GM23338 (cell line): ENCODE data around the gene CCIN. TPM values are rescaled to one million over a fixed set of nuclear protein-coding genes. Genes with fewer than 3 reads are reported as not detected.
A peak's percentile ranks its signal among the peaks of the same experiment; 100 is the strongest.

Experiments used
- ATAC-seq: fragments of 200-7000 bp; cut with Tn5 transposase; 3 replicates; pipeline ENCODE4 v1.9.1; 2020
- DNase-seq: peaks from one replicate; pipeline ENCODE4 v3.0.0-alpha.2; 2015; ENCODE audit warnings: low spot score
- H2AFZ ChIP-seq: fragments of 200-600 bp; sonication (generic); 2 replicates; pipeline ENCODE4 v1.8.0; 2016; ENCODE audit warnings: antibody characterized with exemption, mild to moderate bottlenecking, moderate library complexity
- H3F3A ChIP-seq: fragments of 200-600 bp; sonication (generic); replicated peaks from 2 replicates; pipeline ENCODE4 v1.8.0; 2017; ENCODE audit warnings: antibody characterized with exemption, mixed run types, low read depth
- H3K27ac ChIP-seq: fragments of 200-600 bp; sonication (generic); 2 replicates; pipeline ENCODE4 v1.6.1; 2016; ENCODE audit warnings: low read depth
- H3K27me3 ChIP-seq: fragments of 200-600 bp; sonication (generic); 2 replicates; pipeline ENCODE4 v1.8.0; 2016; ENCODE audit warnings: mild to moderate bottlenecking, mixed run types, moderate library complexity; ENCODE audit not compliant: insufficient read depth
- H3K36me3 ChIP-seq: fragments of 200-600 bp; sonication (generic); 2 replicates; pipeline ENCODE4 v1.8.0; 2016; ENCODE audit warnings: mild to moderate bottlenecking; ENCODE audit not compliant: insufficient read depth
- H3K4me1 ChIP-seq: fragments of 200-600 bp; sonication (generic); 2 replicates; pipeline ENCODE4 v1.8.0; 2016; ENCODE audit warnings: mild to moderate bottlenecking, moderate library complexity; ENCODE audit not compliant: insufficient read depth
- H3K4me2 ChIP-seq: fragments of 200-600 bp; sonication (generic); 2 replicates; pipeline ENCODE4 v1.7.1; 2017; ENCODE audit warnings: mixed run types
- H3K4me3 ChIP-seq: fragments of 200-600 bp; sonication (generic); 2 replicates; pipeline ENCODE4 v1.6.1; 2016; ENCODE audit warnings: mixed run types
- H3K79me2 ChIP-seq: fragments of 200-600 bp; sonication (generic); replicated peaks from 2 replicates; pipeline ENCODE4 v1.8.0; 2017; ENCODE audit warnings: mild to moderate bottlenecking; ENCODE audit not compliant: insufficient read depth
- H3K9me2 ChIP-seq: fragments of 200-600 bp; sonication (generic); 2 replicates; pipeline ENCODE4 v1.8.0; 2017; ENCODE audit not compliant: insufficient read depth
- H4K20me1 ChIP-seq: fragments of 200-600 bp; sonication (generic); replicated peaks from 2 replicates; pipeline ENCODE4 v1.8.0; 2017; ENCODE audit warnings: mild to moderate bottlenecking; ENCODE audit not compliant: insufficient read depth
- H3K27ac Mint-ChIP-seq: 2 replicates; pipeline ENCODE4 v1.8.0; 2020; ENCODE audit warnings: inconsistent platforms, mild to moderate bottlenecking, moderate library complexity, mixed read lengths
- H3K27me3 Mint-ChIP-seq: 3 replicates; pipeline ENCODE4 v1.8.0; 2022; ENCODE audit warnings: low read depth, mild to moderate bottlenecking, moderate library complexity, mixed read lengths, inconsistent platforms; ENCODE audit not compliant: insufficient read depth, poor library complexity
- H3K36me3 Mint-ChIP-seq: 3 replicates; pipeline ENCODE4 v1.8.0; 2021; ENCODE audit warnings: low read depth, mild to moderate bottlenecking, inconsistent platforms, moderate library complexity, mixed read lengths
- H3K4me1 Mint-ChIP-seq: 3 replicates; pipeline ENCODE4 v1.8.0; 2020; ENCODE audit warnings: mild to moderate bottlenecking, inconsistent platforms, mixed read lengths
- H3K4me3 Mint-ChIP-seq: 3 replicates; pipeline ENCODE4 v1.8.0; 2021; ENCODE audit warnings: moderate library complexity, mild to moderate bottlenecking, inconsistent platforms, mixed read lengths
- H3K9me3 Mint-ChIP-seq: 3 replicates; pipeline ENCODE4 v1.8.0; 2020; ENCODE audit warnings: moderate library complexity, mild to moderate bottlenecking, inconsistent platforms, mixed read lengths
- CREB1 ChIP-seq: fragments of 250-450 bp; sonication (Bioruptor Pico); IDR thresholded peaks from 2 replicates; pipeline ENCODE4 v1.5.0; 2020; ENCODE audit warnings: low read depth, mild to moderate bottlenecking, moderate library complexity
- EZH2 ChIP-seq: fragments of 200-600 bp; sonication (generic); IDR thresholded peaks from one replicate; pipeline ENCODE4 v1.8.0; 2017; ENCODE audit warnings: antibody characterized with exemption, mild to moderate bottlenecking, low read depth; ENCODE audit not compliant: unreplicated experiment
- EZH2phosphoT487 ChIP-seq: fragments of 200-600 bp; sonication (generic); IDR thresholded peaks from one replicate; pipeline ENCODE4 v1.8.1; 2018; ENCODE audit warnings: antibody characterized with exemption; ENCODE audit not compliant: unreplicated experiment
- NANOG ChIP-seq: IDR thresholded peaks from 2 replicates; pipeline ENCODE4 v1.6.1; 2016; ENCODE audit warnings: antibody characterized with exemption, borderline replicate concordance
- POLR2AphosphoS5 ChIP-seq: IDR thresholded peaks from 2 replicates; pipeline ENCODE4 v1.6.1; 2016; ENCODE audit warnings: antibody characterized with exemption, low read depth
- STAT1 ChIP-seq: IDR thresholded peaks from one replicate; pipeline ENCODE4 v1.6.1; 2016; ENCODE audit warnings: antibody characterized with exemption; ENCODE audit not compliant: unreplicated experiment
- polyA plus RNA-seq: library from polyadenylated mRNA; unstranded; fragments of >200 nt; fragmentation: Nextera tagmentation; extraction: Ambion mirVana; gene quantifications from 2 replicates; pipeline ENCODE4 v1.2.1, GENCODE V29; 2016
- total RNA-seq: library from RNA; depleted of rRNA; stranded (reverse); fragments of >200 nt; shearing (Covaris generic); gene quantifications from 2 replicates; pipeline ENCODE4 v1.2.3, GENCODE V29; 2014
- TF ChIP-seq, protein P1 (sequence below), 2 experiments: fragments of 200-600 bp in 1 of 2; sonication (generic) in 1 of 2; conservative IDR thresholded peaks; 2 replicates each; pipeline versions ENCODE4 v1.5.1 to v1.6.1; 2016 to 2017; ENCODE audit warnings: antibody characterized with exemption in 2 of 2, low read depth in 2 of 2, mild to moderate bottlenecking in 2 of 2, moderate library complexity in 1 of 2
- TF ChIP-seq, protein P2 (sequence below): fragments of 250-450 bp; sonication (Bioruptor Pico); IDR thresholded peaks from 2 replicates; pipeline ENCODE4 v1.5.0; 2020; ENCODE audit warnings: mild to moderate bottlenecking, moderate library complexity

The CCIN gene
- total and polyA plus RNA-seq, 2 experiments from 2014 or later = 0.14 TPM; not detected in 1

DNA sequence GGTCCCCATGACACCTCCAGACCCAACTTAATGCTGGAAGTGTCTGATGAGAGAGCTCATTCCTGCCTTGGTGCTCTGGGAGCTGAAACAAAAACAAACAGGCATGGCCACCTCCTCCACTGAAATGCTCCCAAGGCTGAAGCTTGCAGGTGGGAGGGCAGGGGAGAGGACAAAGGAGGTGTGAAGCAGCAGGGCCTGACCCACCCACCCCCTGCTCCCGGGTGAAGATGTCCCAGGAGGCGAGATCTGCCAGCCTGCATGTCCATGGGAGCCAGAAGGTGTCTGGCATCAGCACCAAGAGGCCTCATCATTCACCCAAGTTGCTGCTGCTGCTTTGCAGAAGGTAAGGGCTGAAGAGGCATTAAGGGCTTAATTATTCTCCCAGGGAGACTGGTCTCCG, 4.2 kb upstream of the CCIN start:
- Histone ChIP-seq H3K79me2 (no peaks in the 10 kb centered on the region), H3K36me3 (no peaks in the 10 kb centered on the region), H3K27ac (no peak overlapping the region), H3K4me3 (no peak overlapping the region), H4K20me1 (no peaks in the 10 kb centered on the region), H3K27me3 (no peaks in the 10 kb centered on the region), H3K4me1 (peaks cover 27% of the 10 kb centered on the region), H3K4me2 (0 out of 2 replicates have a peak overlapping the region, but pooled peaks have one; percentile 32), H2AFZ (peak overlapping the region; percentile 38; the same call in 1 of the 2 replicates), H3F3A (peaks cover 7% of the 10 kb centered on the region; the same call in 1 of the 2 replicates), H3K9me2 (peaks cover 3% of the 10 kb centered on the region; the same call in 1 of the 2 replicates)
- DNase-seq (no peak), ATAC-seq (no peak)
- Mint-ChIP-seq H3K36me3 (peaks cover 6% of the 10 kb centered on the region; the same call in 2 of the 3 replicates), H3K27me3 (peaks cover 23% of the 10 kb centered on the region), H3K4me1 (peaks cover 46% of the 10 kb centered on the region), H3K9me3 (no peaks in the 10 kb centered on the region; the same call in none of the 3 replicates), H3K4me3 (no peak overlapping the region), H3K27ac (no peak overlapping the region)
- TF ChIP-seq NANOG = no peak
- TF ChIP-seq, protein P1, sequence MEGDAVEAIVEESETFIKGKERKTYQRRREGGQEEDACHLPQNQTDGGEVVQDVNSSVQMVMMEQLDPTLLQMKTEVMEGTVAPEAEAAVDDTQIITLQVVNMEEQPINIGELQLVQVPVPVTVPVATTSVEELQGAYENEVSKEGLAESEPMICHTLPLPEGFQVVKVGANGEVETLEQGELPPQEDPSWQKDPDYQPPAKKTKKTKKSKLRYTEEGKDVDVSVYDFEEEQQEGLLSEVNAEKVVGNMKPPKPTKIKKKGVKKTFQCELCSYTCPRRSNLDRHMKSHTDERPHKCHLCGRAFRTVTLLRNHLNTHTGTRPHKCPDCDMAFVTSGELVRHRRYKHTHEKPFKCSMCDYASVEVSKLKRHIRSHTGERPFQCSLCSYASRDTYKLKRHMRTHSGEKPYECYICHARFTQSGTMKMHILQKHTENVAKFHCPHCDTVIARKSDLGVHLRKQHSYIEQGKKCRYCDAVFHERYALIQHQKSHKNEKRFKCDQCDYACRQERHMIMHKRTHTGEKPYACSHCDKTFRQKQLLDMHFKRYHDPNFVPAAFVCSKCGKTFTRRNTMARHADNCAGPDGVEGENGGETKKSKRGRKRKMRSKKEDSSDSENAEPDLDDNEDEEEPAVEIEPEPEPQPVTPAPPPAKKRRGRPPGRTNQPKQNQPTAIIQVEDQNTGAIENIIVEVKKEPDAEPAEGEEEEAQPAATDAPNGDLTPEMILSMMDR (conservative IDR thresholded peaks at IDR 0.05; ENCODE audit: low read depth in 2 of 2) = no peak

DNA sequence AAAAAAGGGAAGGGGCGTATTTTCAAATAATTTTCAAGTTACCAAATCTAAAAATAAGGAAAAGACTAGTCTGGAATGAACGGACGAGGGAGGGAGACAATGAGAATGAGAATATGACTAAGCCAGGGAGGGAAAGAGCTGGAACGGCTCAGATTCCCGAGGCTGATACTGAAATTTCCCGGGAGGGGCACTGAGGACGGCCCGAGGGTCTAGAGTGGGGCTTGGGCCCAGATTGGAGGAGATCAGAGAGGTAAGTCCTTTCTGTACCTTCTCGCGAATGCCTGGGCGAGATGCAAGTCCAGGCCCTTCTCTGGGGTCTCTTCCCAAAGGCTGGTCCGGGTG, 3.4 kb upstream of the CCIN start:
- Histone ChIP-seq H3K27me3 (no peaks in the 10 kb centered on the region), H3K4me3 (peak overlapping the region; percentile 57; the same call in 1 of the 2 replicates), H4K20me1 (no peaks in the 10 kb centered on the region), H3K4me1 (peaks cover 27% of the 10 kb centered on the region), H3K9me2 (peaks cover 3% of the 10 kb centered on the region; the same call in 1 of the 2 replicates), H3K4me2 (peak overlapping the region; percentile 64), H3K79me2 (no peaks in the 10 kb centered on the region), H2AFZ (0 out of 2 replicates have a peak overlapping the region, but pooled peaks have one; percentile 52), H3F3A (peaks cover 7% of the 10 kb centered on the region; the same call in 1 of the 2 replicates), H3K27ac (peak overlapping the region; percentile 50; the same call in 1 of the 2 replicates), H3K36me3 (no peaks in the 10 kb centered on the region)
- Mint-ChIP-seq H3K4me3 (peak overlapping the region; percentile 36; the same call in 1 of the 3 replicates), H3K4me1 (peaks cover 46% of the 10 kb centered on the region), H3K27ac (no peak overlapping the region), H3K9me3 (no peaks in the 10 kb centered on the region; the same call in 1 of the 3 replicates), H3K27me3 (peaks cover 19% of the 10 kb centered on the region), H3K36me3 (peaks cover 6% of the 10 kb centered on the region; the same call in 2 of the 3 replicates)
- ATAC-seq (peak; percentile 1; the same call in 1 of the 3 replicates), DNase-seq (peak; percentile 45)
- TF ChIP-seq EZH2phosphoT487 (no peak), STAT1 (no peak), NANOG (no peak), CREB1 (CRISPR knock-in tag) (no peak), POLR2AphosphoS5 (no peak), EZH2 (no peak)
- TF ChIP-seq, protein P1 (conservative IDR thresholded peaks at IDR 0.05; ENCODE audit: low read depth in 2 of 2) = no peak
- TF ChIP-seq, protein P2, sequence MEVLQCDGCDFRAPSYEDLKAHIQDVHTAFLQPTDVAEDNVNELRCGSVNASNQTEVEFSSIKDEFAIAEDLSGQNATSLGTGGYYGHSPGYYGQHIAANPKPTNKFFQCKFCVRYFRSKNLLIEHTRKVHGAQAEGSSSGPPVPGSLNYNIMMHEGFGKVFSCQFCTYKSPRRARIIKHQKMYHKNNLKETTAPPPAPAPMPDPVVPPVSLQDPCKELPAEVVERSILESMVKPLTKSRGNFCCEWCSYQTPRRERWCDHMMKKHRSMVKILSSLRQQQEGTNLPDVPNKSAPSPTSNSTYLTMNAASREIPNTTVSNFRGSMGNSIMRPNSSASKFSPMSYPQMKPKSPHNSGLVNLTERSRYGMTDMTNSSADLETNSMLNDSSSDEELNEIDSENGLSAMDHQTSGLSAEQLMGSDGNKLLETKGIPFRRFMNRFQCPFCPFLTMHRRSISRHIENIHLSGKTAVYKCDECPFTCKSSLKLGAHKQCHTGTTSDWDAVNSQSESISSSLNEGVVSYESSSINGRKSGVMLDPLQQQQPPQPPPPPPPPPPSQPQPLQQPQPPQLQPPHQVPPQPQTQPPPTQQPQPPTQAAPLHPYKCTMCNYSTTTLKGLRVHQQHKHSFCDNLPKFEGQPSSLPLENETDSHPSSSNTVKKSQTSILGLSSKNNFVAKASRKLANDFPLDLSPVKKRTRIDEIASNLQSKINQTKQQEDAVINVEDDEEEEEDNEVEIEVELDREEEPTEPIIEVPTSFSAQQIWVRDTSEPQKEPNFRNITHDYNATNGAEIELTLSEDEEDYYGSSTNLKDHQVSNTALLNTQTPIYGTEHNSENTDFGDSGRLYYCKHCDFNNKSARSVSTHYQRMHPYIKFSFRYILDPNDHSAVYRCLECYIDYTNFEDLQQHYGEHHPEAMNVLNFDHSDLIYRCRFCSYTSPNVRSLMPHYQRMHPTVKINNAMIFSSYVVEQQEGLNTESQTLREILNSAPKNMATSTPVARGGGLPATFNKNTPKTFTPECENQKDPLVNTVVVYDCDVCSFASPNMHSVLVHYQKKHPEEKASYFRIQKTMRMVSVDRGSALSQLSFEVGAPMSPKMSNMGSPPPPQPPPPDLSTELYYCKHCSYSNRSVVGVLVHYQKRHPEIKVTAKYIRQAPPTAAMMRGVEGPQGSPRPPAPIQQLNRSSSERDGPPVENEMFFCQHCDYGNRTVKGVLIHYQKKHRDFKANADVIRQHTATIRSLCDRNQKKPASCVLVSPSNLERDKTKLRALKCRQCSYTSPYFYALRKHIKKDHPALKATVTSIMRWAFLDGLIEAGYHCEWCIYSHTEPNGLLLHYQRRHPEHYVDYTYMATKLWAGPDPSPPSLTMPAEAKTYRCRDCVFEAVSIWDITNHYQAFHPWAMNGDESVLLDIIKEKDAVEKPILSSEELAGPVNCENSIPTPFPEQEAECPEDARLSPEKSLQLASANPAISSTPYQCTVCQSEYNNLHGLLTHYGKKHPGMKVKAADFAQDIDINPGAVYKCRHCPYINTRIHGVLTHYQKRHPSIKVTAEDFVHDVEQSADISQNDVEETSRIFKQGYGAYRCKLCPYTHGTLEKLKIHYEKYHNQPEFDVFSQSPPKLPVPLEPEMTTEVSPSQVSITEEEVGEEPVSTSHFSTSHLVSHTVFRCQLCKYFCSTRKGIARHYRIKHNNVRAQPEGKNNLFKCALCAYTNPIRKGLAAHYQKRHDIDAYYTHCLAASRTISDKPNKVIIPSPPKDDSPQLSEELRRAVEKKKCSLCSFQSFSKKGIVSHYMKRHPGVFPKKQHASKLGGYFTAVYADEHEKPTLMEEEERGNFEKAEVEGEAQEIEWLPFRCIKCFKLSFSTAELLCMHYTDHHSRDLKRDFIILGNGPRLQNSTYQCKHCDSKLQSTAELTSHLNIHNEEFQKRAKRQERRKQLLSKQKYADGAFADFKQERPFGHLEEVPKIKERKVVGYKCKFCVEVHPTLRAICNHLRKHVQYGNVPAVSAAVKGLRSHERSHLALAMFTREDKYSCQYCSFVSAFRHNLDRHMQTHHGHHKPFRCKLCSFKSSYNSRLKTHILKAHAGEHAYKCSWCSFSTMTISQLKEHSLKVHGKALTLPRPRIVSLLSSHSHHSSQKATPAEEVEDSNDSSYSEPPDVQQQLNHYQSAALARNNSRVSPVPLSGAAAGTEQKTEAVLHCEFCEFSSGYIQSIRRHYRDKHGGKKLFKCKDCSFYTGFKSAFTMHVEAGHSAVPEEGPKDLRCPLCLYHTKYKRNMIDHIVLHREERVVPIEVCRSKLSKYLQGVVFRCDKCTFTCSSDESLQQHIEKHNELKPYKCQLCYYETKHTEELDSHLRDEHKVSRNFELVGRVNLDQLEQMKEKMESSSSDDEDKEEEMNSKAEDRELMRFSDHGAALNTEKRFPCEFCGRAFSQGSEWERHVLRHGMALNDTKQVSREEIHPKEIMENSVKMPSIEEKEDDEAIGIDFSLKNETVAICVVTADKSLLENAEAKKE (CRISPR knock-in tag) = no peak
